Measurements from ENCODE around the gene ABCD2.

DNA sequence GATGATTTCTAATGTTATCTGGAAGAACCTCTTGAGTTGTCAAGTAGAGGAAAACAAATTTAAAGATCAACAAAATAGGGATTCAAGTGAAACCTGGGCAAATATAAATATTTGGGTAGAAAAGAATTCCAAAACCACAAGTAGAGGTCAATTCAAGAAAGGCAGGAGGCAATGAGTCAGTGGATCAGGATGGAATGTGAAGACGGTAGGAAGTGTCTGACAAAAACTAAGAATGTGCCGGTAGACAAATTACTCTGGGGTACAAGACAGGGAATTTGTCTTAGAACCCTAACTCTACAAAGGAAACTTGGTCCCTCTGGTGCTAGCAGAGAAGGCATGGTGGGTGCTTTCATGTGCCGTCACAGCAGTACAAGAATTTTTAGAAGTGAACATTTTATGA, 13.6 kb downstream of the ABCD2 start:
- TF ChIP-seq, protein P1, sequence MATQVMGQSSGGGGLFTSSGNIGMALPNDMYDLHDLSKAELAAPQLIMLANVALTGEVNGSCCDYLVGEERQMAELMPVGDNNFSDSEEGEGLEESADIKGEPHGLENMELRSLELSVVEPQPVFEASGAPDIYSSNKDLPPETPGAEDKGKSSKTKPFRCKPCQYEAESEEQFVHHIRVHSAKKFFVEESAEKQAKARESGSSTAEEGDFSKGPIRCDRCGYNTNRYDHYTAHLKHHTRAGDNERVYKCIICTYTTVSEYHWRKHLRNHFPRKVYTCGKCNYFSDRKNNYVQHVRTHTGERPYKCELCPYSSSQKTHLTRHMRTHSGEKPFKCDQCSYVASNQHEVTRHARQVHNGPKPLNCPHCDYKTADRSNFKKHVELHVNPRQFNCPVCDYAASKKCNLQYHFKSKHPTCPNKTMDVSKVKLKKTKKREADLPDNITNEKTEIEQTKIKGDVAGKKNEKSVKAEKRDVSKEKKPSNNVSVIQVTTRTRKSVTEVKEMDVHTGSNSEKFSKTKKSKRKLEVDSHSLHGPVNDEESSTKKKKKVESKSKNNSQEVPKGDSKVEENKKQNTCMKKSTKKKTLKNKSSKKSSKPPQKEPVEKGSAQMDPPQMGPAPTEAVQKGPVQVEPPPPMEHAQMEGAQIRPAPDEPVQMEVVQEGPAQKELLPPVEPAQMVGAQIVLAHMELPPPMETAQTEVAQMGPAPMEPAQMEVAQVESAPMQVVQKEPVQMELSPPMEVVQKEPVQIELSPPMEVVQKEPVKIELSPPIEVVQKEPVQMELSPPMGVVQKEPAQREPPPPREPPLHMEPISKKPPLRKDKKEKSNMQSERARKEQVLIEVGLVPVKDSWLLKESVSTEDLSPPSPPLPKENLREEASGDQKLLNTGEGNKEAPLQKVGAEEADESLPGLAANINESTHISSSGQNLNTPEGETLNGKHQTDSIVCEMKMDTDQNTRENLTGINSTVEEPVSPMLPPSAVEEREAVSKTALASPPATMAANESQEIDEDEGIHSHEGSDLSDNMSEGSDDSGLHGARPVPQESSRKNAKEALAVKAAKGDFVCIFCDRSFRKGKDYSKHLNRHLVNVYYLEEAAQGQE (tag by site-specific recombination; IDR thresholded peaks at IDR 0.05): no peak
- TF ChIP-seq ZNF660 (tag by site-specific recombination; IDR thresholded peaks at IDR 0.05) (no peak), ZNF16 (tag by site-specific recombination; IDR thresholded peaks at IDR 0.05; ENCODE audit: low read depth) (no peak), SP2 (tag by site-specific recombination; IDR thresholded peaks at IDR 0.05) (no peak), SALL2 (tag by site-specific recombination; IDR thresholded peaks at IDR 0.05; ENCODE audit: borderline replicate concordance) (no peak), ZNF391 (tag by site-specific recombination; IDR thresholded peaks at IDR 0.05; ENCODE audit: borderline replicate concordance, low read depth) (no peak)
- TF ChIP-seq, protein P2, sequence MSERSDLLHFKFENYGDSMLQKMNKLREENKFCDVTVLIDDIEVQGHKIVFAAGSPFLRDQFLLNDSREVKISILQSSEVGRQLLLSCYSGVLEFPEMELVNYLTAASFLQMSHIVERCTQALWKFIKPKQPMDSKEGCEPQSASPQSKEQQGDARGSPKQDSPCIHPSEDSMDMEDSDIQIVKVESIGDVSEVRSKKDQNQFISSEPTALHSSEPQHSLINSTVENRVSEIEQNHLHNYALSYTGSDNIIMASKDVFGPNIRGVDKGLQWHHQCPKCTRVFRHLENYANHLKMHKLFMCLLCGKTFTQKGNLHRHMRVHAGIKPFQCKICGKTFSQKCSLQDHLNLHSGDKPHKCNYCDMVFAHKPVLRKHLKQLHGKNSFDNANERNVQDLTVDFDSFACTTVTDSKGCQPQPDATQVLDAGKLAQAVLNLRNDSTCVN (tag by site-specific recombination; optimal IDR thresholded peaks at IDR 0.05): no peak
- TF ChIP-seq, protein P3, sequence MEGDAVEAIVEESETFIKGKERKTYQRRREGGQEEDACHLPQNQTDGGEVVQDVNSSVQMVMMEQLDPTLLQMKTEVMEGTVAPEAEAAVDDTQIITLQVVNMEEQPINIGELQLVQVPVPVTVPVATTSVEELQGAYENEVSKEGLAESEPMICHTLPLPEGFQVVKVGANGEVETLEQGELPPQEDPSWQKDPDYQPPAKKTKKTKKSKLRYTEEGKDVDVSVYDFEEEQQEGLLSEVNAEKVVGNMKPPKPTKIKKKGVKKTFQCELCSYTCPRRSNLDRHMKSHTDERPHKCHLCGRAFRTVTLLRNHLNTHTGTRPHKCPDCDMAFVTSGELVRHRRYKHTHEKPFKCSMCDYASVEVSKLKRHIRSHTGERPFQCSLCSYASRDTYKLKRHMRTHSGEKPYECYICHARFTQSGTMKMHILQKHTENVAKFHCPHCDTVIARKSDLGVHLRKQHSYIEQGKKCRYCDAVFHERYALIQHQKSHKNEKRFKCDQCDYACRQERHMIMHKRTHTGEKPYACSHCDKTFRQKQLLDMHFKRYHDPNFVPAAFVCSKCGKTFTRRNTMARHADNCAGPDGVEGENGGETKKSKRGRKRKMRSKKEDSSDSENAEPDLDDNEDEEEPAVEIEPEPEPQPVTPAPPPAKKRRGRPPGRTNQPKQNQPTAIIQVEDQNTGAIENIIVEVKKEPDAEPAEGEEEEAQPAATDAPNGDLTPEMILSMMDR (tag by site-specific recombination; IDR thresholded peaks at IDR 0.05): no peak
- TF ChIP-seq, protein P4, sequence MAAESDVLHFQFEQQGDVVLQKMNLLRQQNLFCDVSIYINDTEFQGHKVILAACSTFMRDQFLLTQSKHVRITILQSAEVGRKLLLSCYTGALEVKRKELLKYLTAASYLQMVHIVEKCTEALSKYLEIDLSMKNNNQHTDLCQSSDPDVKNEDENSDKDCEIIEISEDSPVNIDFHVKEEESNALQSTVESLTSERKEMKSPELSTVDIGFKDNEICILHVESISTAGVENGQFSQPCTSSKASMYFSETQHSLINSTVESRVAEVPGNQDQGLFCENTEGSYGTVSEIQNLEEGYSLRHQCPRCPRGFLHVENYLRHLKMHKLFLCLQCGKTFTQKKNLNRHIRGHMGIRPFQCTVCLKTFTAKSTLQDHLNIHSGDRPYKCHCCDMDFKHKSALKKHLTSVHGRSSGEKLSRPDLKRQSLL (tag by site-specific recombination; IDR thresholded peaks at IDR 0.05): no peak
- TF ChIP-seq, protein P5, sequence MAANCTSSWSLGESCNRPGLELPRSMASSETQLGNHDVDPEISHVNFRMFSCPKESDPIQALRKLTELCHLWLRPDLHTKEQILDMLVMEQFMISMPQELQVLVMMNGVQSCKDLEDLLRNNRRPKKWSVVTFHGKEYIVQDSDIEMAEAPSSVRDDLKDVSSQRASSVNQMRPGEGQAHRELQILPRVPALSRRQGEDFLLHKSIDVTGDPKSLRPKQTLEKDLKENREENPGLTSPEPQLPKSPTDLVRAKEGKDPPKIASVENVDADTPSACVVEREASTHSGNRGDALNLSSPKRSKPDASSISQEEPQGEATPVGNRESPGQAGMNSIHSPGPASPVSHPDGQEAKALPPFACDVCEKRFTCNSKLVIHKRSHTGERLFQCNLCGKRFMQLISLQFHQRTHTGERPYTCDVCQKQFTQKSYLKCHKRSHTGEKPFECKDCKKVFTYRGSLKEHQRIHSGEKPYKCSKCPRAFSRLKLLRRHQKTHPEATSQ (tag by site-specific recombination; IDR thresholded peaks at IDR 0.05): no peak
- TF ChIP-seq, protein P6, sequence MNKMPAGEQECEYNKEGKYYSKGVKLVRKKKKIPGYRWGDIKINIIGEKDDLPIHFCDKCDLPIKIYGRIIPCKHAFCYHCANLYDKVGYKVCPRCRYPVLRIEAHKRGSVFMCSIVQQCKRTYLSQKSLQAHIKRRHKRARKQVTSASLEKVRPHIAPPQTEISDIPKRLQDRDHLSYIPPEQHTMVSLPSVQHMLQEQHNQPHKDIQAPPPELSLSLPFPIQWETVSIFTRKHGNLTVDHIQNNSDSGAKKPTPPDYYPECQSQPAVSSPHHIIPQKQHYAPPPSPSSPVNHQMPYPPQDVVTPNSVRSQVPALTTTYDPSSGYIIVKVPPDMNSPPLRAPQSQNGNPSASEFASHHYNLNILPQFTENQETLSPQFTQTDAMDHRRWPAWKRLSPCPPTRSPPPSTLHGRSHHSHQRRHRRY (tag by site-specific recombination; IDR thresholded peaks at IDR 0.05): no peak
